Measurements from ENCODE around the gene TEKT5. TPM values are rescaled to one million over a fixed set of nuclear protein-coding genes. Genes with fewer than 3 reads are reported as not detected.

Gene TEKT5
- total and polyA plus RNA-seq, 9 of the 15 experiments (the other 6 are each of a cell fraction or from before 2014, with no cell fraction given) = 0.10 to 0.19 TPM; not detected in 7

GRCh38 chr16:10635365-10636021, 59.2 kb downstream of the TEKT5 start:
- H4K20me1 ChIP-seq (replicated peaks; ENCODE audit: control insufficient read depth, insufficient read depth, low read length) = no peaks in the 10 kb centered on the region
- no peaks in the 10 kb centered on the region for H3K9me1 ChIP-seq (ENCODE audit: control insufficient read depth, insufficient read depth, low read length)
- no peak overlapping the region for H3K9ac ChIP-seq (ENCODE audit: insufficient read depth in 1 of 2, low read depth in 2 of 2, low read length in 2 of 2)
- no TSS peak for BruUV-seq (replicated peaks)
- 2% methylated on average over 11 of the region's 12 CpGs for WGBS (ENCODE audit: insufficient coverage, low coverage, missing lambda C conversion rate)
- DNase-seq (ENCODE audit: extremely low read depth in 1 of 4, low spot score in 3 of 4) = no peak
- no peak overlapping the region for H3K4me3 ChIP-seq
- H3K4me2 ChIP-seq (ENCODE audit: insufficient read depth, low read length) = no peak overlapping the region
- FAIRE-seq = no peak
- TF ChIP-seq RBM34 (IDR thresholded peaks at IDR 0.05; ENCODE audit: borderline replicate concordance, insufficient read depth, low read length) = no peak
- TF ChIP-seq ZNF507 (tag; conservative IDR thresholded peaks at IDR 0.05) = no peak
- TF ChIP-seq TOE1 (IDR thresholded peaks at IDR 0.05; ENCODE audit: borderline replicate concordance) = no peak
- no peak for TF ChIP-seq TOE1 (CRISPR knock-in tag; IDR thresholded peaks at IDR 0.05; ENCODE audit: borderline replicate concordance, low read depth)
- TF ChIP-seq CGGBP1 (CRISPR knock-in tag; IDR thresholded peaks at IDR 0.05) = no peak
- TF ChIP-seq ZBTB1 (CRISPR knock-in tag; IDR thresholded peaks at IDR 0.05; ENCODE audit: borderline replicate concordance, low read depth) = no peak
- TF ChIP-seq SIX5 (IDR thresholded peaks at IDR 0.05; ENCODE audit: borderline replicate concordance in 1 of 2, insufficient read depth in 1 of 2, low read depth in 1 of 2, low read length in 2 of 2) = no peak
- no peak for TF ChIP-seq SRSF3 (IDR thresholded peaks at IDR 0.05; ENCODE audit: insufficient read depth, low read length)
- TF ChIP-seq MCM5 (IDR thresholded peaks at IDR 0.05; ENCODE audit: low read depth) = no peak
- TF ChIP-seq HDAC1 (IDR thresholded peaks at IDR 0.05) = no peak
- no peak for TF ChIP-seq ZNF431 (CRISPR knock-in tag; IDR thresholded peaks at IDR 0.05)
- no peak for TF ChIP-seq SMARCA5 (IDR thresholded peaks at IDR 0.05)
- TF ChIP-seq POU5F1 (IDR thresholded peaks at IDR 0.05; ENCODE audit: borderline replicate concordance, low read depth, low read length, partially characterized antibody) = no peak
- TF ChIP-seq ATF2 (CRISPR knock-in tag; IDR thresholded peaks at IDR 0.05) = no peak
- TF ChIP-seq CBX2 (IDR thresholded peaks at IDR 0.05; ENCODE audit: insufficient read depth, low read length, poor library complexity, severe bottlenecking) = no peak
- TF ChIP-seq GABPB1 (CRISPR knock-in tag; IDR thresholded peaks at IDR 0.05) = no peak
- TF ChIP-seq, protein P1, sequence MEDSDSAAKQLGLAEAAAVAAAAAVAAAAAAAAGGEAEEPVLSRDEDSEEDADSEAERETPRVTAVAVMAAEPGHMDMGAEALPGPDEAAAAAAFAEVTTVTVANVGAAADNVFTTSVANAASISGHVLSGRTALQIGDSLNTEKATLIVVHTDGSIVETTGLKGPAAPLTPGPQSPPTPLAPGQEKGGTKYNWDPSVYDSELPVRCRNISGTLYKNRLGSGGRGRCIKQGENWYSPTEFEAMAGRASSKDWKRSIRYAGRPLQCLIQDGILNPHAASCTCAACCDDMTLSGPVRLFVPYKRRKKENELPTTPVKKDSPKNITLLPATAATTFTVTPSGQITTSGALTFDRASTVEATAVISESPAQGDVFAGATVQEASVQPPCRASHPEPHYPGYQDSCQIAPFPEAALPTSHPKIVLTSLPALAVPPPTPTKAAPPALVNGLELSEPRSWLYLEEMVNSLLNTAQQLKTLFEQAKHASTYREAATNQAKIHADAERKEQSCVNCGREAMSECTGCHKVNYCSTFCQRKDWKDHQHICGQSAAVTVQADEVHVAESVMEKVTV (CRISPR knock-in tag; IDR thresholded peaks at IDR 0.05) = no peak
- TF ChIP-seq SOX6 (IDR thresholded peaks at IDR 0.05) = no peak
- no peak for TF ChIP-seq RNF2 (IDR thresholded peaks at IDR 0.05)
- no peak for TF ChIP-seq TCF7 (IDR thresholded peaks at IDR 0.05; ENCODE audit: borderline replicate concordance)
- H3K36me3 ChIP-seq (ENCODE audit: control insufficient read depth, insufficient read depth, low read length) = no peaks in the 10 kb centered on the region
- H3K9me3 ChIP-seq (replicated peaks; ENCODE audit: control insufficient read depth, insufficient read depth, low read depth, low read length) = no peaks in the 10 kb centered on the region; the same call in 1 of the 2 replicates
- ChIA-PET POLR2A (interaction anchor here (1.1 kb wide), 1 partner anchor 8 kb away, joined by 4 read pairs; no protein-coding TSS in a partner anchor), CTCF (ENCODE audit: low intra/inter-chr PET ratio) (no interaction called here)
- H3K79me2 ChIP-seq (ENCODE audit: control insufficient read depth, insufficient read depth, low read length) = no peaks in the 10 kb centered on the region
- ATAC-seq = no peak
- in situ Hi-C loops (cut with MboI) (no loop called here), intact Hi-C loops (cut with micrococcal nuclease) (no loop called here)
- H3K27me3 ChIP-seq (ENCODE audit: control insufficient read depth in 2 of 2, insufficient read depth in 2 of 2, low read length in 2 of 2) = peaks cover 8 to 50% of the 10 kb centered on the region in 2 experiments; a peak in 4 of 5 replicates
- H3K4me1 ChIP-seq (replicated peaks in 1 of 2; ENCODE audit: control insufficient read depth in 2 of 2, insufficient read depth in 2 of 2, low read length in 2 of 2) = no peaks in the 10 kb centered on the region; a peak in 1 of 5 replicates
- no peak overlapping the region for H3K27ac ChIP-seq (ENCODE audit: extremely low read depth, low read depth, low read length)
- no peak overlapping the region for H2AFZ ChIP-seq (ENCODE audit: low read depth, low read length)
